Kidney epithelial cell (primary cell): ENCODE data around the gene WDR41. TPM values are rescaled to one million over a fixed set of nuclear protein-coding genes. Genes with fewer than 3 reads are reported as not detected.

ENCODE experiments used
- DNase-seq: peaks from one replicate; pipeline ENCODE4 v3.0.0-alpha.2; 2010; ENCODE audit warnings: low read depth
- H3K27me3 ChIP-seq: 2 replicates; pipeline ENCODE4 v1.6.0; 2011; ENCODE audit warnings: low read length; ENCODE audit not compliant: control insufficient read depth, insufficient read depth
- H3K36me3 ChIP-seq: 2 replicates; pipeline ENCODE4 v1.5.1; 2011; ENCODE audit warnings: low read length; ENCODE audit not compliant: control insufficient read depth, insufficient read depth
- H3K4me3 ChIP-seq: 2 replicates; pipeline ENCODE4 v1.5.1; 2011; ENCODE audit warnings: low read depth, mild to moderate bottlenecking, control low read depth, low read length
- total RNA-seq: library from RNA; depleted of rRNA; stranded (reverse); fragments of >200 nt; gene quantifications from 2 replicates; pipeline ENCODE4 v1.2.3, GENCODE V29; 2015
- TF ChIP-seq, protein P1 (sequence below): IDR thresholded peaks from 2 replicates; pipeline ENCODE4 v1.5.1; 2011; ENCODE audit warnings: mild to moderate bottlenecking, moderate library complexity, low read length, control low read depth, inconsistent platforms; ENCODE audit not compliant: insufficient read depth, poor library complexity, severe bottlenecking

Gene WDR41
- total RNA-seq, 1 donor from 2014 or later = 68.6 TPM

DNA sequence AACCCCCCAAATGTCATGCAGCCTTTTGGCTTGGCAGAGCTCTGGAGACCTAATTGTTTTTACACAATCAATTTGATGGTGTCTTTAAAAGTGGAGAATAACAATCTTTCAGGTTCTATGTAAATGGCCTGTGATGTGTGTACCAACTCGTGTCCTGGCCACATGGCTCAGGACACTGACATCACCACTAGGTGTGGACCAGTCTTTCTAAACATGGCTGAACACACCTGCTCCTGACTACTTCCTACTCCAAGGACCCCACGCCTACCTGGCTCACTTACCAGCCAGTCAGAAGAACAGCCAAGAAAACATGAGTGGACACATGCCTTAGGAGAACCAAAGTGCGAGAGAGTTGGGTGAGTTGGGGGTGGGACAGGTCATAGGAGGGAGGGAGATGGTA, 71.2 kb downstream of the WDR41 start:
- no peaks in the 10 kb centered on the region for H3K36me3 ChIP-seq
- TF ChIP-seq, protein P1, sequence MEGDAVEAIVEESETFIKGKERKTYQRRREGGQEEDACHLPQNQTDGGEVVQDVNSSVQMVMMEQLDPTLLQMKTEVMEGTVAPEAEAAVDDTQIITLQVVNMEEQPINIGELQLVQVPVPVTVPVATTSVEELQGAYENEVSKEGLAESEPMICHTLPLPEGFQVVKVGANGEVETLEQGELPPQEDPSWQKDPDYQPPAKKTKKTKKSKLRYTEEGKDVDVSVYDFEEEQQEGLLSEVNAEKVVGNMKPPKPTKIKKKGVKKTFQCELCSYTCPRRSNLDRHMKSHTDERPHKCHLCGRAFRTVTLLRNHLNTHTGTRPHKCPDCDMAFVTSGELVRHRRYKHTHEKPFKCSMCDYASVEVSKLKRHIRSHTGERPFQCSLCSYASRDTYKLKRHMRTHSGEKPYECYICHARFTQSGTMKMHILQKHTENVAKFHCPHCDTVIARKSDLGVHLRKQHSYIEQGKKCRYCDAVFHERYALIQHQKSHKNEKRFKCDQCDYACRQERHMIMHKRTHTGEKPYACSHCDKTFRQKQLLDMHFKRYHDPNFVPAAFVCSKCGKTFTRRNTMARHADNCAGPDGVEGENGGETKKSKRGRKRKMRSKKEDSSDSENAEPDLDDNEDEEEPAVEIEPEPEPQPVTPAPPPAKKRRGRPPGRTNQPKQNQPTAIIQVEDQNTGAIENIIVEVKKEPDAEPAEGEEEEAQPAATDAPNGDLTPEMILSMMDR = no peak
- no peak overlapping the region for H3K4me3 ChIP-seq
- no peaks in the 10 kb centered on the region for H3K27me3 ChIP-seq
- DNase-seq = no peak

GRCh38 chr5:77419644-77420582, 72.2 kb downstream of the WDR41 start:
- Histone ChIP-seq H3K36me3 (no peaks in the 10 kb centered on the region), H3K4me3 (no peak overlapping the region), H3K27me3 (no peaks in the 10 kb centered on the region)
- DNase-seq = no peak
- TF ChIP-seq, protein P1 = no peak

DNA sequence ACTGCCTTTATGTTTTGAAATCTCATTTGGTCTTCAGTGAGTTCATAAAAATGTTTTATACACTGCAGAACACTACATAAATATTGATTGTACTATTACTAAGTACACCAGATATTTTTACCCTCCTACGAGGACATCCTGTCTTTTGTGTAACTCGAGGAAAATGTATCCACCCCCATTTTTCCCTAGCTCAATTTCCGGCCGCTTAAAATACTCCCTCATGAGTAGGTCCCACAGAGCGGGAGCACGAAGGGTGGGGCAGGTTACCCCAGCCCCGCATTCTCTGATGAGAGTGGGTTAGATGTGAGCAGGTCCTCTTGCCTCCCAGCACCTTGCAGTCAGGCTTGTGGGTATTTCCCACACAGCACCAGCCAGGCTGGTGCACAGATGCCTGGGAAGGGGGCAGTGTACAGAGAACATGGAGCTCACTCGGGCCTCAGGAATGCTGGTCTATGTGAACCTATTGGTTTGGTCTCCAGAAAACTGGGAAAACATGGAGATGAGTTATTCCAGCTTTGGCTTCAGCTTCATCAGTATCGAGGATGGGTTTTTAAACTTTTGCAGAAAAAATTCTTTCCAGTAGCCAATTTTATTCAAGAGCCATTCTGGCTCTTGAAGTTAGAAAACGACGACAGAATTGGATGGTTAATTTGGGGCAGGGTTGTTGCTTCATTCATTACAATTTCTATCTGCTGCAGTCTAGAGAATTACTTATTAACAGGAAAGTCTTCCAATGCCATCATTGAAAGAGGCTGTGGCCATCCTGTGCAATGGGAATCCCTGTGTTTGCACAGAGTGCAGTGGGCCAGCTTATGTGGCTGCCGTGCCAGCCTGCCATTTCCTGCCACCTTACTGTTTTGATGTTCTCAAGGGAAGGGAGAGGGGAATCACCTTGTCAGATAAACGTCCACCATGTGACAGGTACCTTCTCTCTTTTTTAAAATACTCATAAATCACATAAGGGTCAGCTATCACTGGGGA, 73.2 kb downstream of the WDR41 start:
- H3K27me3 ChIP-seq = no peaks in the 10 kb centered on the region
- TF ChIP-seq, protein P1 = no peak
- H3K36me3 ChIP-seq = no peaks in the 10 kb centered on the region
- H3K4me3 ChIP-seq = no peak overlapping the region
- no peak for DNase-seq

DNA sequence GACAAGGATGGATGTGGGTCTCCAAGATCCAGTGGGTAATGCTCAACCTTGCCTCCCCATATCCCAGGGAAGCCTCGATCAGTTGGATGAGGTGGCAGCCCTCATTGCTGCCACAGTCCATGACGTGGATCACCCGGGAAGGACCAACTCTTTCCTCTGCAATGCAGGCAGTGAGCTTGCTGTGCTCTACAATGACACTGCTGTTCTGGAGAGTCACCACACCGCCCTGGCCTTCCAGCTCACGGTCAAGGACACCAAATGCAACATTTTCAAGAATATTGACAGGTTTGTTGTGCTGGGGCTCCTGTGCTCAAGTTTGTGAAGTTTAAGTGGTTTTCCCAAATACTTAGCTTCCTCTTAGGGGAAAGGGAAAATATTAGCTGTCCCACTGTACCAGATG, 74.0 kb downstream of the WDR41 start:
- TF ChIP-seq, protein P1 = no peak
- Histone ChIP-seq H3K36me3 (no peaks in the 10 kb centered on the region), H3K4me3 (no peak overlapping the region), H3K27me3 (no peaks in the 10 kb centered on the region)
- DNase-seq = no peak

- Histone ChIP-seq H3K36me3 (no peaks in the 10 kb centered on the region), H3K27me3 (no peaks in the 10 kb centered on the region), H3K4me3 (no peak overlapping the region)
- no peak for DNase-seq
- TF ChIP-seq, protein P1 = no peak
Measured at GRCh38 chr5:77413049-77413448, 79.1 kb downstream of the WDR41 start.
